Measurements from ENCODE around the gene SLITRK6.

- TF ChIP-seq EZH2 (IDR thresholded peaks at IDR 0.05; ENCODE audit: low read depth), result no peak
- TF ChIP-seq CTCF (conservative IDR thresholded peaks at IDR 0.05), result no peak
These were observed 20.3 kb upstream of the SLITRK6 start for GRCh38 chr13:85819513-85819912.
